Hypothalamus (tissue), 51 donors: ENCODE results near the gene CDK2AP2.
A peak's percentile ranks its signal among the peaks of the same experiment; 100 is the strongest.
"Not testable (repeated sequence)": the region's sequence is repeated elsewhere in the genome, so short reads cannot be mapped to it uniquely, and the experiment has no call there.

ENCODE experiments used
- DNase-seq, 51 donors: peaks; one replicate each; lab custom pipeline; 2025; lab: John Stamatoyannopoulos, UW

Gene CDK2AP2

GRCh38 chr11:67491276-67492068, 16.5 kb downstream of the CDK2AP2 start:
- no peak for DNase-seq

- no peak for DNase-seq
Observed at GRCh38 chr11:67490727-67491065, 17.3 kb downstream of the CDK2AP2 start.

GRCh38 chr11:67489885-67490726, 17.9 kb downstream of the CDK2AP2 start:
- no peak for DNase-seq

GRCh38 chr11:67489203-67489884, 18.6 kb downstream of the CDK2AP2 start:
- DNase-seq: no peak

GRCh38 chr11:67486481-67487195, 21.3 kb downstream of the CDK2AP2 start:
- no peak for DNase-seq

- not testable (repeated sequence) for DNase-seq
Observed at GRCh38 chr11:67485873-67486361, 22.0 kb downstream of the CDK2AP2 start.

- DNase-seq: peak in 6 of 51 donors; percentile 15 to 36 (median 22)
Observed at GRCh38 chr11:67484847-67485311, 23.1 kb downstream of the CDK2AP2 start.

- no peak for DNase-seq
Observed at GRCh38 chr11:67483831-67484665, 23.9 kb downstream of the CDK2AP2 start.

GRCh38 chr11:67482827-67483798, 24.8 kb downstream of the CDK2AP2 start, which contains the start of gene AIP:
AIP (plus strand) TSS chr11:67483026; CDS start chr11:67483159, 133 bp downstream.
- DNase-seq: peak; percentile 81 to 100 (median 95)

- peak in 1 of 51 donors; percentile 44 for DNase-seq
Observed at GRCh38 chr11:67482275-67482826, 25.6 kb downstream of the CDK2AP2 start.

- not testable (repeated sequence) for DNase-seq
Observed at GRCh38 chr11:67477344-67478050, 30.5 kb downstream of the CDK2AP2 start.

GRCh38 chr11:67476692-67477091, 31.3 kb downstream of the CDK2AP2 start:
- not testable (repeated sequence) for DNase-seq

- no peak for DNase-seq
Observed at GRCh38 chr11:67472882-67473281, 35.1 kb downstream of the CDK2AP2 start.

- DNase-seq: no peak
Observed at GRCh38 chr11:67470337-67471002, 37.5 kb downstream of the CDK2AP2 start.

GRCh38 chr11:67469508-67469811, 38.5 kb downstream of the CDK2AP2 start:
- DNase-seq: no peak

GRCh38 chr11:67468759-67469507, 39.0 kb downstream of the CDK2AP2 start, which contains the start of gene TMEM134:
TMEM134 (minus strand) TSS chr11:67469251; CDS start chr11:67469192, 59 bp downstream.
- peak; percentile 36 to 96 (median 90) for DNase-seq
